ENCODE data around the gene ARHGAP1. TPM values are rescaled to one million over a fixed set of nuclear protein-coding genes. Genes with fewer than 3 reads are reported as not detected.

ARHGAP1 gene
- total RNA-seq, 1 experiment from 2014 or later: 53.0 TPM

DNA sequence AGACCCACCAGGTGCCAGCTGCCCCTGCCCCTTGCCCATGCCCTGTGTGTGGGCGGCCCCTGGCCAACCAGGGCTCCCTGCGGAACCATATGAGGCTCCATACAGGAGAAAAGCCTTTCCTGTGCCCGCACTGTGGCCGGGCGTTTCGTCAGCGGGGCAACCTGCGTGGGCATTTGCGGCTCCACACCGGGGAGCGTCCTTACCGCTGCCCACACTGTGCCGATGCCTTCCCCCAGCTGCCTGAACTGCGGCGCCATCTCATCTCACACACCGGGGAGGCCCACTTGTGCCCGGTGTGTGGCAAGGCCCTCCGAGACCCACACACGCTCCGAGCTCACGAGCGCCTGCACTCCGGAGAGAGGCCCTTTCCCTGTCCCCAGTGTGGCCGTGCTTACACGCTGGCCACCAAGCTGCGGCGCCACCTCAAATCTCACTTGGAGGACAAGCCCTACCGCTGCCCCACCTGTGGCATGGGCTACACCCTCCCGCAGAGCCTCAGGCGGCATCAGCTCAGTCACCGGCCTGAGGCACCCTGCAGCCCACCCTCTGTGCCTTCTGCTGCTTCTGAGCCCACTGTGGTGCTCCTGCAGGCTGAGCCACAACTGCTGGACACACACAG is 4.8 kb upstream of the ARHGAP1 start:
- Mint-ChIP-seq H3K27ac (no peak overlapping the region), H3K27me3 (ENCODE audit: low read depth) (no peaks in the 10 kb centered on the region), H3K4me3 (no peak overlapping the region), H3K4me1 (peaks cover 5% of the 10 kb centered on the region), H3K9me3 (no peaks in the 10 kb centered on the region), H3K36me3 (peaks cover 33% of the 10 kb centered on the region)
- ChIA-PET CTCF (no interaction called here), POLR2A (no interaction called here)
- TF ChIP-seq ZNF317 (CRISPR knock-in tag; IDR thresholded peaks at IDR 0.05; ENCODE audit: borderline replicate concordance, low read depth) (no peak), NFATC4 (CRISPR knock-in tag; IDR thresholded peaks at IDR 0.05) (no peak), FOXP1 (CRISPR knock-in tag; IDR thresholded peaks at IDR 0.05; ENCODE audit: borderline replicate concordance) (no peak), E2F4 (CRISPR knock-in tag; IDR thresholded peaks at IDR 0.05; ENCODE audit: borderline replicate concordance, low read depth) (no peak), E2F5 (CRISPR knock-in tag; IDR thresholded peaks at IDR 0.05) (no peak), NFYB (CRISPR knock-in tag; conservative IDR thresholded peaks at IDR 0.05; ENCODE audit: low read depth) (no peak), ZNF512 (CRISPR knock-in tag; IDR thresholded peaks at IDR 0.05; ENCODE audit: borderline replicate concordance) (no peak), IRF2 (CRISPR knock-in tag; IDR thresholded peaks at IDR 0.05; ENCODE audit: borderline replicate concordance, low read depth) (no peak), TP53 (CRISPR knock-in tag; IDR thresholded peaks at IDR 0.05) (no peak), ZNF219 (CRISPR knock-in tag; IDR thresholded peaks at IDR 0.05; ENCODE audit: borderline replicate concordance) (no peak), OVOL2 (CRISPR knock-in tag; IDR thresholded peaks at IDR 0.05; ENCODE audit: borderline replicate concordance) (no peak), ZNF423 (CRISPR knock-in tag; IDR thresholded peaks at IDR 0.05) (no peak), JAZF1 (CRISPR knock-in tag; IDR thresholded peaks at IDR 0.05) (no peak), ZNF416 (CRISPR knock-in tag; IDR thresholded peaks at IDR 0.05) (no peak)
- TF ChIP-seq, protein P1, sequence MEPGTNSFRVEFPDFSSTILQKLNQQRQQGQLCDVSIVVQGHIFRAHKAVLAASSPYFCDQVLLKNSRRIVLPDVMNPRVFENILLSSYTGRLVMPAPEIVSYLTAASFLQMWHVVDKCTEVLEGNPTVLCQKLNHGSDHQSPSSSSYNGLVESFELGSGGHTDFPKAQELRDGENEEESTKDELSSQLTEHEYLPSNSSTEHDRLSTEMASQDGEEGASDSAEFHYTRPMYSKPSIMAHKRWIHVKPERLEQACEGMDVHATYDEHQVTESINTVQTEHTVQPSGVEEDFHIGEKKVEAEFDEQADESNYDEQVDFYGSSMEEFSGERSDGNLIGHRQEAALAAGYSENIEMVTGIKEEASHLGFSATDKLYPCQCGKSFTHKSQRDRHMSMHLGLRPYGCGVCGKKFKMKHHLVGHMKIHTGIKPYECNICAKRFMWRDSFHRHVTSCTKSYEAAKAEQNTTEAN (CRISPR knock-in tag; IDR thresholded peaks at IDR 0.05): no peak
- TF ChIP-seq, protein P2, sequence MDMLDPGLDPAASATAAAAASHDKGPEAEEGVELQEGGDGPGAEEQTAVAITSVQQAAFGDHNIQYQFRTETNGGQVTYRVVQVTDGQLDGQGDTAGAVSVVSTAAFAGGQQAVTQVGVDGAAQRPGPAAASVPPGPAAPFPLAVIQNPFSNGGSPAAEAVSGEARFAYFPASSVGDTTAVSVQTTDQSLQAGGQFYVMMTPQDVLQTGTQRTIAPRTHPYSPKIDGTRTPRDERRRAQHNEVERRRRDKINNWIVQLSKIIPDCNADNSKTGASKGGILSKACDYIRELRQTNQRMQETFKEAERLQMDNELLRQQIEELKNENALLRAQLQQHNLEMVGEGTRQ (CRISPR knock-in tag; IDR thresholded peaks at IDR 0.05): no peak
- ATAC-seq (no peak), DNase-seq (ENCODE audit: low spot score) (no peak)

DNA sequence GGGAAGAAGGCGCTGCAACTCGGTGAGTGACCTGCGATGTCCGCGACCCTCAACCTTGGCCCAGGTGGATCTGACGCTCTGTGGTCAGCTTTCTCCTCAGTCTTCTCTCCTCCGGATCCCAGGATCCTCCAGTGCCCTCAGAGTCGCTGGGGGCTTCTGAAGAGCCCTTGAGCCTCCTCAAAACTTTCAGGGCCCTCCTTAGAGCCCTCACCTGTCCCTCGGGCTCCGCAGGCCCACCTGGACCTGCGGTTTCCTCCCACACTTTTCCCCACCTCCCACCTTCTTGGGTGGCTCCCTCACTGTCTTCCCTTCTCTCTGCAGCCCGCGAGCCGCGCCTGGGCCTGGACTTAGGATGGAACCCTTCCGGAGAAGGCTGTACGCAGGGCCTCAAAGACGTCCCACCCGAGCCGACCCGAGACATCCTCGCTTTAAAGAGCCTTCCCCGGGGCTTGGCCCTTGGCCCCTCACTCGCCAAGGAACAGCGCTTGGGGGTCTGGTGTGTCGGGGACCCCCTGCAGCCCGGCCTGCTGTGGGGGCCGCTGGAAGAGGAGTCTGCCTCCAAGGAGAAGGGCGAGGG is 747 bp upstream of the ARHGAP1 start:
- H3K4me3 Mint-ChIP-seq: peak overlapping the region; percentile 98
- CTCF ChIA-PET: interaction anchor here (0.8 to 2.4 kb wide), 11 partner anchors 13 to 479 kb away, joined by 3 to 8 read pairs (median 4); no protein-coding TSS in a partner anchor
- no peaks in the 10 kb centered on the region for H3K27me3 Mint-ChIP-seq (ENCODE audit: low read depth)
- 0 out of 2 replicates have a peak, but pooled peaks have one; percentile 9 for TF ChIP-seq KAT7 (CRISPR knock-in tag; IDR thresholded peaks at IDR 0.05; ENCODE audit: borderline replicate concordance)
- TF ChIP-seq MAX (CRISPR knock-in tag; IDR thresholded peaks at IDR 0.05): no peak
- peak overlapping the region; percentile 100 for H3K27ac Mint-ChIP-seq
- POLR2A ChIA-PET: interaction anchor here (0.6 to 1.0 kb wide), 3 partner anchors 18 to 513 kb away, joined by 3 to 4 read pairs (median 3); partner anchors contain the start of genes DDB2 and F2
- no peaks in the 10 kb centered on the region for H3K9me3 Mint-ChIP-seq
- H3K4me1 Mint-ChIP-seq: peaks cover 11% of the 10 kb centered on the region
- no peak for DNase-seq (ENCODE audit: low spot score)
- H3K36me3 Mint-ChIP-seq: peaks cover 31% of the 10 kb centered on the region
- no peak for ATAC-seq
